K562 (cell line): ENCODE data around the gene SPTBN4. TPM values are rescaled to one million over a fixed set of nuclear protein-coding genes. Genes with fewer than 3 reads are reported as not detected.
A peak's percentile ranks its signal among the peaks of the same experiment; 100 is the strongest.

ENCODE experiments used
- ATF3 ChIP-seq, 2 experiments: fragments of 450-650 bp in 1 of 2; sonication (generic) in 1 of 2; formaldehyde crosslinking in 1 of 2; IDR thresholded peaks in 1 of 2; conservative IDR thresholded peaks in 1 of 2; 2 replicates each; pipeline versions ENCODE4 v1.6.1 to v1.8.1; 2016 to 2023; ENCODE audit warnings: mild to moderate bottlenecking in 2 of 2, moderate library complexity in 2 of 2, inconsistent platforms in 1 of 2, missing genetic modification reagents in 1 of 2
- ETS2 ChIP-seq: IDR thresholded peaks from 2 replicates; pipeline ENCODE4 v1.6.1; 2016; ENCODE audit warnings: borderline replicate concordance, missing genetic modification characterization, mild to moderate bottlenecking, moderate library complexity, missing compliant biosample characterization; ENCODE audit not compliant: poor library complexity, severe bottlenecking
- FOSL1 ChIP-seq: fragments of 200-800 bp; sonication (Bioruptor generic); conservative IDR thresholded peaks from 2 replicates; pipeline ENCODE4 v1.6.1; 2016; ENCODE audit warnings: missing genetic modification characterization, missing compliant biosample characterization
- RBM15 ChIP-seq: fragments of 200-400 bp; formaldehyde crosslinking; IDR thresholded peaks from 2 replicates; pipeline ENCODE4 v1.6.1; 2018; ENCODE audit warnings: mild to moderate bottlenecking, low read length, moderate library complexity; ENCODE audit not compliant: insufficient read depth
- SIX5 ChIP-seq, 2 experiments: IDR thresholded peaks; 2 replicates each; pipeline ENCODE4 v1.6.1; 2011; ENCODE audit warnings: low read length in 2 of 2, borderline replicate concordance in 1 of 2, low read depth in 1 of 2, mild to moderate bottlenecking in 1 of 2, moderate library complexity in 1 of 2; ENCODE audit not compliant: insufficient read depth in 1 of 2
- SMC3 ChIP-seq: conservative IDR thresholded peaks from 2 replicates; pipeline ENCODE4 v1.6.1; 2011; ENCODE audit warnings: low read depth, low read length, improper control_type of control experiment; ENCODE audit not compliant: insufficient read depth
- SP1 ChIP-seq: sonication (generic); formaldehyde crosslinking; IDR thresholded peaks from 2 replicates; pipeline ENCODE4 v1.8.1; 2022; ENCODE audit warnings: mild to moderate bottlenecking, missing genetic modification reagents
- SRSF3 ChIP-seq: fragments of 200-400 bp; formaldehyde crosslinking; IDR thresholded peaks from 2 replicates; pipeline ENCODE4 v1.6.1; 2016; ENCODE audit warnings: mild to moderate bottlenecking, low read length, moderate library complexity; ENCODE audit not compliant: insufficient read depth
- TCFL5 ChIP-seq: fragments of 250-450 bp; sonication (Bioruptor Pico); conservative IDR thresholded peaks from 2 replicates; pipeline ENCODE4 v1.6.1; 2021; ENCODE audit warnings: mild to moderate bottlenecking, moderate library complexity, matching md5 sums
- polyA plus RNA-seq, 8 experiments: library from polyadenylated mRNA; depleted of rRNA in 4 of 8; stranded (reverse) in 5 of 8; unstranded in 3 of 8; fragments of >200 nt; fragmentation: Nextera tagmentation in 2 of 8; fragmentation: Illumina TruSeq in 1 of 8; extraction: Ambion mirVana in 2 of 8; extraction: Trizol in 1 of 8; gene quantifications; 2 replicates each; pipeline versions ENCODE4 v1.2.1 to v1.2.3, GENCODE V29; 2011 to 2014; ENCODE audit warnings: inconsistent platforms in 1 of 8, missing spikeins in 1 of 8
- total RNA-seq, 7 experiments: library from RNA; depleted of rRNA in 6 of 7; stranded (reverse); fragments of >200 nt in 6 of 7; fragmentation: Illumina TruSeq in 2 of 7; extraction: Trizol in 2 of 7; gene quantifications; 2 replicates each; pipeline versions ENCODE4 v1.2.1 to v1.2.3, GENCODE V29; 2011 to 2021; ENCODE audit warnings: low replicate concordance in 1 of 7
- TF ChIP-seq, protein P1 (sequence below), 2 experiments: fragments of 450-650 bp in 1 of 2; sonication (generic) in 1 of 2; formaldehyde crosslinking; conservative IDR thresholded peaks; 2 replicates each; pipeline versions ENCODE4 v1.4.0 to v1.8.1; 2020 to 2022; ENCODE audit warnings: mild to moderate bottlenecking in 1 of 2, missing genetic modification reagents in 1 of 2
- TF ChIP-seq, protein P2 (sequence below): fragments of 250-450 bp; sonication (Bioruptor Pico); IDR thresholded peaks from 2 replicates; pipeline ENCODE4 v1.8.0; 2021; ENCODE audit warnings: moderate library complexity, mild to moderate bottlenecking, inconsistent platforms
- TF ChIP-seq, protein P3 (sequence below): fragments of 450-650 bp; IDR thresholded peaks from 2 replicates; pipeline ENCODE4 v1.6.1; 2016; ENCODE audit warnings: borderline replicate concordance

Gene SPTBN4
- total and polyA plus RNA-seq, 9 of the 15 experiments (the other 6 are each of a cell fraction or from before 2014, with no cell fraction given), result 0.01 to 1.5 (median 0.86) TPM

GRCh38 chr19:40524133-40524549 is 57.3 kb downstream of the SPTBN4 start (continued):
- peak; percentile 61; the same call in 1 of the 2 replicates for TF ChIP-seq ATF3 (IDR thresholded peaks at IDR 0.05)
- TF ChIP-seq ATF3 (CRISPR knock-in tag; conservative IDR thresholded peaks at IDR 0.05), result no peak
- peak; percentile 58; the same call in 1 of the 2 replicates for TF ChIP-seq SP1 (CRISPR knock-in tag)
- TF ChIP-seq TCFL5 (CRISPR knock-in tag), result no peak
- TF ChIP-seq SRSF3, result no peak
- TF ChIP-seq, protein P1, sequence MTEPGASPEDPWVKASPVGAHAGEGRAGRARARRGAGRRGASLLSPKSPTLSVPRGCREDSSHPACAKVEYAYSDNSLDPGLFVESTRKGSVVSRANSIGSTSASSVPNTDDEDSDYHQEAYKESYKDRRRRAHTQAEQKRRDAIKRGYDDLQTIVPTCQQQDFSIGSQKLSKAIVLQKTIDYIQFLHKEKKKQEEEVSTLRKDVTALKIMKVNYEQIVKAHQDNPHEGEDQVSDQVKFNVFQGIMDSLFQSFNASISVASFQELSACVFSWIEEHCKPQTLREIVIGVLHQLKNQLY (CRISPR knock-in tag; conservative IDR thresholded peaks at IDR 0.05), result no peak
- no peak for TF ChIP-seq ETS2 (tag)
- no peak for TF ChIP-seq RBM15
- TF ChIP-seq FOSL1 (tag), result peak; percentile 69; the same call in 1 of the 2 replicates
- TF ChIP-seq, protein P2, sequence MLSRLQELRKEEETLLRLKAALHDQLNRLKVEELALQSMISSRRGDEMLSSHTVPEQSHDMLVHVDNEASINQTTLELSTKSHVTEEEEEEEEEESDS (CRISPR knock-in tag), result no peak
- no peak for TF ChIP-seq SIX5 (IDR thresholded peaks at IDR 0.05; ENCODE audit: borderline replicate concordance in 1 of 2, insufficient read depth in 1 of 2, low read depth in 1 of 2, low read length in 2 of 2)
- no peak for TF ChIP-seq SMC3
- TF ChIP-seq, protein P3, sequence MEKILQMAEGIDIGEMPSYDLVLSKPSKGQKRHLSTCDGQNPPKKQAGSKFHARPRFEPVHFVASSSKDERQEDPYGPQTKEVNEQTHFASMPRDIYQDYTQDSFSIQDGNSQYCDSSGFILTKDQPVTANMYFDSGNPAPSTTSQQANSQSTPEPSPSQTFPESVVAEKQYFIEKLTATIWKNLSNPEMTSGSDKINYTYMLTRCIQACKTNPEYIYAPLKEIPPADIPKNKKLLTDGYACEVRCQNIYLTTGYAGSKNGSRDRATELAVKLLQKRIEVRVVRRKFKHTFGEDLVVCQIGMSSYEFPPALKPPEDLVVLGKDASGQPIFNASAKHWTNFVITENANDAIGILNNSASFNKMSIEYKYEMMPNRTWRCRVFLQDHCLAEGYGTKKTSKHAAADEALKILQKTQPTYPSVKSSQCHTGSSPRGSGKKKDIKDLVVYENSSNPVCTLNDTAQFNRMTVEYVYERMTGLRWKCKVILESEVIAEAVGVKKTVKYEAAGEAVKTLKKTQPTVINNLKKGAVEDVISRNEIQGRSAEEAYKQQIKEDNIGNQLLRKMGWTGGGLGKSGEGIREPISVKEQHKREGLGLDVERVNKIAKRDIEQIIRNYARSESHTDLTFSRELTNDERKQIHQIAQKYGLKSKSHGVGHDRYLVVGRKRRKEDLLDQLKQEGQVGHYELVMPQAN, result no peak
